K562 (cell line): ENCODE data around the gene SLC7A11. TPM values are rescaled to one million over a fixed set of nuclear protein-coding genes. Genes with fewer than 3 reads are reported as not detected.

Experiments used
- ARID3A ChIP-seq: IDR thresholded peaks from 2 replicates; pipeline ENCODE4 v1.6.1; 2012; ENCODE audit warnings: low read depth, low read length, improper control_type of control experiment, borderline replicate concordance
- ETV5 ChIP-seq: sonication (generic); formaldehyde crosslinking; IDR thresholded peaks from 2 replicates; pipeline ENCODE4 v1.4.0; 2020; ENCODE audit warnings: low read depth, mild to moderate bottlenecking, missing genetic modification reagents
- KAT2B ChIP-seq: IDR thresholded peaks from one replicate; pipeline ENCODE4 v1.6.1; 2012; ENCODE audit warnings: low read depth, mild to moderate bottlenecking, control low read depth, inconsistent platforms, low read length, moderate library complexity
- KAT7 ChIP-seq: sonication (generic); formaldehyde crosslinking; IDR thresholded peaks from 2 replicates; pipeline ENCODE4 v1.8.0; 2022; ENCODE audit warnings: missing genetic modification reagents, mild to moderate bottlenecking, borderline replicate concordance
- NONO ChIP-seq, 2 experiments: fragments of 200-400 bp in 1 of 2; fragments of 450-650 bp in 1 of 2; formaldehyde crosslinking in 1 of 2; IDR thresholded peaks; 2 replicates each; pipeline ENCODE4 v1.6.1; 2017; ENCODE audit warnings: low read depth in 2 of 2, mild to moderate bottlenecking in 2 of 2, moderate library complexity in 2 of 2, low read length in 1 of 2
- SMARCA5 ChIP-seq: fragments of 450-650 bp; IDR thresholded peaks from 2 replicates; pipeline ENCODE4 v1.6.1; 2016
- ZBTB5 ChIP-seq: fragments of 450-650 bp; IDR thresholded peaks from 2 replicates; pipeline ENCODE4 v1.6.1; 2017; ENCODE audit warnings: antibody characterized with exemption
- ZNF407 ChIP-seq: fragments of 450-650 bp; IDR thresholded peaks from 2 replicates; pipeline ENCODE4 v1.6.1; 2016; ENCODE audit warnings: low read depth
- ZNF512 ChIP-seq: IDR thresholded peaks from 2 replicates; pipeline ENCODE4 v1.6.1; 2016; ENCODE audit warnings: missing genetic modification characterization, missing compliant biosample characterization
- ZNF57 ChIP-seq: fragments of 450-650 bp; formaldehyde crosslinking; IDR thresholded peaks from 2 replicates; pipeline ENCODE4 v1.4.0; 2020; ENCODE audit warnings: mild to moderate bottlenecking, moderate library complexity
- polyA plus RNA-seq, 8 experiments: library from polyadenylated mRNA; depleted of rRNA in 4 of 8; stranded (reverse) in 5 of 8; unstranded in 3 of 8; fragments of >200 nt; fragmentation: Nextera tagmentation in 2 of 8; fragmentation: Illumina TruSeq in 1 of 8; extraction: Ambion mirVana in 2 of 8; extraction: Trizol in 1 of 8; gene quantifications; 2 replicates each; pipeline versions ENCODE4 v1.2.1 to v1.2.3, GENCODE V29; 2011 to 2014; ENCODE audit warnings: inconsistent platforms in 1 of 8, missing spikeins in 1 of 8
- total RNA-seq, 7 experiments: library from RNA; depleted of rRNA in 6 of 7; stranded (reverse); fragments of >200 nt in 6 of 7; fragmentation: Illumina TruSeq in 2 of 7; extraction: Trizol in 2 of 7; gene quantifications; 2 replicates each; pipeline versions ENCODE4 v1.2.1 to v1.2.3, GENCODE V29; 2011 to 2021; ENCODE audit warnings: low replicate concordance in 1 of 7

SLC7A11 gene
- total and polyA plus RNA-seq, 9 of the 15 experiments (the other 6 are each of a cell fraction or from before 2014, with no cell fraction given), result 4.5 to 26.1 (median 13.5) TPM

GRCh38 chr4:138242076-138242833 is at the start of gene SLC7A11 (continued):
- TF ChIP-seq ZNF407 (no peak), ZNF512 (no peak), ZNF57 (CRISPR knock-in tag) (no peak), ARID3A (peak; percentile 65; the same call in 1 of the 2 replicates), ZBTB5 (no peak), ETV5 (CRISPR knock-in tag) (no peak; the same call in 1 of the 2 replicates), NONO (IDR thresholded peaks at IDR 0.05; ENCODE audit: low read depth in 2 of 2, low read length in 1 of 2) (peak in 1 of 2 experiments; percentile 45; a peak in 1 of 4 replicates), KAT2B (no peak), SMARCA5 (no peak), KAT7 (CRISPR knock-in tag) (no peak; the same call in 1 of the 2 replicates)
